ENCODE results near the gene HDAC4.

Gene HDAC4

DNA sequence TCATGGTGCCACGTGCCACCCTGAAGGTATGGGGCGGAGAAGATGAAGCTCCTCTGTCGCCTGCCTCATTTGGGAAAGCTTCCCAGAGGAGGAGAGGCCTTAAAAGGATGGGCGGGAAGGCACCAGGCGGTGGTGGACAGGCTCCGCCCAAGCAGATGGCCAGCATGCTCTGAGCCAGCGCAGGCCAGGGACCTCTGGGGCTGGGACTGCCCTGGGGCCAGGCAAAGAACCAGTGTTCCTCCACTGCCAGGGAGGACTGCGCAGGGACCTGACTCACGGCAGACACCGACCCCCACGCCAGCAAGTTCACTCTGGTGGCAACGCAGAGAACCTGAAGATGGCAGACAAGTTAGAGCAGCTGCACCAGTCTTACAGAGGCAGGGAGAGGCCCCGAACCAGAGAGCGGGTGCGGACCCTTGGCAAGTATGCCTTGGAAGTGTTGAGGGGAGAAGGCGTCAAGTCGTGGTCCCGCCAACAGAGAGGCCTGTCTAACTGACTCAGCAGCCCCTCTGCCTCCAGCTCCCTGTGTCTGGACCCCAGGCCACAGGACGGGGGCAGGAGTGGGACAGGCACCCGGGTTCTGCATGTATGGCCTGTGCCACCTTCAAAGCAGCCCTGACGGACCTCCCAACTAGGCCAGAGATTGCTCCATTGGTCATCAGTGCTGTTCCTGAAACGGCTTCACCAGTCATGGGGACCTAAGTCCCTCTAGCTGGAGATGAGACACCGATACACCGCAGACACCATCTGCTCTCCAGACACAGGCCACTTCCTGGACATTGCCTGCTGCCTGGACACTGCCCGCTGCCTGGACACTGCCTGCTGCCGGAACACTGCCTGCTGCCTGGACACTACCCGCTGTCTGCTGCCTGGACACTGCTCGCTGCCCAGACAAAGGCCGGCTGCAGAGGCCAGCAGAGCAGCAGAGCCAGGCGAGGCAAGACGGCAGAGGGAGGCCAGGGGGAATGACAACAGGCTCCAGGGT lies 124.7 kb downstream of the HDAC4 start:
- peak; percentile 26 to 90 for DNase-seq

DNA sequence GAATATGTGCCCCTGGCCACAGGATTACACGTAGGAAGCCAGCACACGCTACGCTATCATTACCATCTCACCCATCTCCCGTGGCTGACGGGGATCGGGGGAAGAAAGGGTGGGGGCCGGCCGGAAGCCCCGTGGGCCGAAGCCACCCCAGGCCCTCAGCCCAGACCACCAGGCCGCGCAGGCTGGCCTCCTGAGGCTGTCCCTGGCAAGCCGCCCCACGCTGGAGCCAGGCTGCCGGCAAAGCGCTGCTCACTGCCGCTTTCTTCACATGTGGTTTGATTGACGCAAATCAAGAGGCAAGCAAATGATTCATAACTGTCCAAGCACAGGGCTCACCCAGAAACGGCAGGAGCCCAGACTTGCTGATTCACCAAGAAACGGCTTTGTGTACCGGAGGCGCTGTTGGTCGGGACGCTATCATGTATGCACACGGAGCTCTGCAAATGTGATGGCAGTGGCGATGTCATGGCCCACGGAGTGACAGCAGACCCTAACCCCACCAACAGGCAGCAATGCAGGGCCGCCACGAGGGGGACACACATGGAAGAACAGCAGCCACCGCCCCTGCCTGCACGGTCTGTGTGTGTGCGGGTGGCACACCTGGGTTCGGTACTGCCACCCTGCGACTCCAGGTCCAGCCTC lies 125.7 kb downstream of the HDAC4 start:
- no peak for DNase-seq

DNA sequence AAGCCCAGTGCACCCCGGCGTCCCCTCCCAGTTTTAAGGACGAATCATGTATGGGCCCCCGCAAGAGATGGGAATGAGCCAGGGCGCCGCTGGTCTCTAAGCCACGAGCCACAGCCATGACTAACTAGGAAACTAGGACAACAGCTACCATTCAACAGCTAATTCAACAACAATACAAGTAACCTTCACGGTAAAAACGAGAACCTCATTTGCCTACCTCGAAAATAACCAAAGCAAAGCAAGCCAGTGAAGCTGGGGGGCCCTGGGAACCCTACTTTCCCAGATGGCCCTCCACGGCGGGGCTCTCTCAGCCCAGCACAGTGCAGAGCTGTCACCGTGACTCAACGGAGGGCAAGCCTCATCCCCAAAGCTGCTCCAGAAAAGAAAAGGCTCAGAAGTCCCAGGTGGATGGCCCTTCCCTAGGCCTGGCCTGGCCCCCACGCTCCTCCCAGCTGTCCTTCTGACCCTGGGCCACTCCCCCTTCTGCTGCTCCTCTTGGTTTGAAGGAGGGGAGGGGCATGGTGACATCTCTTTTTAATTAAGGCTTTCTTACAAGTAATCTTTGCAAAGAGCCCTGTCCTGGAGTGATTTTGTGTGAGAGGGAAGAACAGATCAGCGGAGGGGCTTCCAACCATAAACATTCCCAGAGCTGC lies 126.3 kb downstream of the HDAC4 start:
- no peak for DNase-seq

DNA sequence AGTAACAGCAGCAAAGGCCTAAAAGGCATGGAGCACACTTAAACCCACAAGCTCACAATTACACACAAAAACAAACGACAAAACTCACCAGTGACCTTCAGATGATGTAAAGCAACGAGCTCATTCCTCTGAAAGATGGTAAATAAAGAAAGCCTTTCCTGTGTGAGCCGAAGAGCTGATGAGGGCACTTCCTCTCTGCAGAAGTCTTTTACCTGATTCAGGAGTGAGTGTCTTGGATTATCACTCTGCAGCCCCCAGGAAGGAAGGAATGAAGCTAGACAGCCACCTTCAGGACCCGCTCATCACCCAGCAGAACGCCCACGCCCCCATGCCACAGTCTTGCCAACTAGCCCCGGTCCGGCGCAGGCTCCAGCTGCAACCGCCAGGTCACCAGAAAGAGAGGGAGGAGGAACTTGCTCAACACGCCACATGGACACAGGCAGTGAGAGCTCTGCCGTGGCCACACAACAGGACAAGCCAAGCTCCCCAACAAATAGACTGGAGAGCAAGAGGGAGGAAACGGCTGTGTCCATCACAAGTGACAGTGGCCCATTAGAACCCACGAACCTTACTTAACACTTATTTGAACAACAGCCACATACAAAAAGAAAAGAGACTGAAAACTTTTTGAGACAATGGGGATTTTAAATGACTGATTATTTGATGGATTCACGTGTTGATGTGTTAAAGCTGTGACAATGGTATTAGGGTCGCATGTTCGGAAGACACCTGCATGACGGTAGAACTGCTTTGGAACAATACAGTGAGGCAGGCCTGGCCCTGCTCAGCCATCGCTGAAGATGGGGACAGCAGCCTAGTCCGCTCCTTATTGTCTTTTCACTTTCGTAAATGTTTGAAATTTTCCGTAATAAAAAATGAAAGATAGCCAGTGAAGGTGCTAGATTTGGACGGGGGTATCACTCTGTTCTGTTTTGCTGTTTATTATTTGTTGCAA lies 127.3 kb downstream of the HDAC4 start:
- no peak for DNase-seq

DNA sequence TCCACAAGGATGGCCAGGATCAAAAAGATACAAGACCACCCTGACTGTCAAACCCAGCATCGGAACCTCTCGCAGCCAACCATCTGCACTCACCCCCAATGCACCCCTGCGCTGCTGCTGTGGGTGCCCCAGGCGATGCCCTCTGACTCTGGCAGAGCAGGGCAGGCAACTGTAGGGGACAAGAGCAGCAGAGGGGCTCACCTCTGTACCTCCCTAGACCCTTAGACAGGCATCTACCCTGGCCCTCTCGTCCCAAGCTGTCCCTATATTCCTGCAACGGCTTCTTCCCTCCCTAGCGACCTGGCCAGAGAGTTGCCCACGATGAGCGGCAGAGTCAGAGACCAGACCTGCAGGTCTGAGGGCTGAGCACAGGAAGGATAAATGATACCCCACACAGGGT lies 128.2 kb downstream of the HDAC4 start:
- DNase-seq, result no peak

DNA sequence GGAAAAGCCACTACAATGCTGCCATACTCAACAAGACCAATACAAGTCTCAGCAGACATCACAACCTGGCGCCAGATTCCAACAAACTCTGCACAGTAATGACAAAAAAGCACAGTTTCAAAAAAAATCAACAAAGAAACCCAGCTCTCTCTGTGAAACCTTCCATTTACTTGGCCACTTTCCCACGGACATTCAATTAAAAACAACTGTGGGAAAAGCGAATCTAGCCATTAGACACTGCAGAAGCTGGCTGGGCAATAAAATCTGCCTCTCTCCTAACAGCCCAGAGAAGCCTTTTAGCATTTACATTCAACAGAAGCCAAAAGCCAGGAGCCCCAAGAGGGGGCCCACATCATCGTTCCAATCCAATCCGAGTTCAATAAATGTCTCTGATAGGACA lies 128.9 kb downstream of the HDAC4 start:
- DNase-seq, result no peak

DNA sequence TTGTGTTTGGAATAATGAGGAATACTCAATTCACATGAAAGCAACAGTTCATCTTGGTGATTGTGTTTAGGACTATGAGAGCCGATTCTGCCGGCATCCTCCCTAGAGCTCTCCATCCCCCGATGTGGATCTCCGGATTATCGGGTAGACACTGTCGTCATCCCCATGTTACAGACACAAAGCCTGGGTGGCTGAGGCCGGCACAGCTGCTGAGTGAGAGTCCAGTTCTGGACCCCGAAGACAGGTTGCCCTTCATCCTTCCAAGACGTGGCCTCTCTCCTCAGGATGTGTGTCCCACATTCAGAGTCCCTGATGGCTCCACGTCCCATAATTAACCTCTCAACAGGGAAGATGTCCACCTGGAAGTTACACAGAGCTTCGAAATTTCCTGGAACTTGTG lies 129.3 kb downstream of the HDAC4 start:
- DNase-seq, result no peak

DNA sequence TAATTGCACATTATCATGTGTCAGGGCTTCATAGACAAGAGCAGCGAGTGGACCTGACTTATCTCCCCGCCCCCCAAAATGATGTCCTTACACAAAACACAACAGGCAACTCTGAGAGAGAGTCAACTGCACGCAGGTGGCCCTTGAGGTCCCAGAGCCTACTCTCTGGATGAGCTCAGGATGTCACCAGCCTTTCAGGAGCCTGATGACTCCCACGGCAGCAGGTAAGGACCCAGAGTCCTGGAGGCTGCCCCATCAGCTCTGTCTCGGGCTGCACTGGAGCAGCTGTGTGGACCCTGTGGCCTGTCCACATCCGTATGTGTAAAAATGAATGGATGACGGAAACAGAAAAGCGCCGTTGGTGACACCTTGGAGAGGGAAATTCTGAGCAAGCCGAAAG lies 130.9 kb downstream of the HDAC4 start:
- no peak for DNase-seq

DNA sequence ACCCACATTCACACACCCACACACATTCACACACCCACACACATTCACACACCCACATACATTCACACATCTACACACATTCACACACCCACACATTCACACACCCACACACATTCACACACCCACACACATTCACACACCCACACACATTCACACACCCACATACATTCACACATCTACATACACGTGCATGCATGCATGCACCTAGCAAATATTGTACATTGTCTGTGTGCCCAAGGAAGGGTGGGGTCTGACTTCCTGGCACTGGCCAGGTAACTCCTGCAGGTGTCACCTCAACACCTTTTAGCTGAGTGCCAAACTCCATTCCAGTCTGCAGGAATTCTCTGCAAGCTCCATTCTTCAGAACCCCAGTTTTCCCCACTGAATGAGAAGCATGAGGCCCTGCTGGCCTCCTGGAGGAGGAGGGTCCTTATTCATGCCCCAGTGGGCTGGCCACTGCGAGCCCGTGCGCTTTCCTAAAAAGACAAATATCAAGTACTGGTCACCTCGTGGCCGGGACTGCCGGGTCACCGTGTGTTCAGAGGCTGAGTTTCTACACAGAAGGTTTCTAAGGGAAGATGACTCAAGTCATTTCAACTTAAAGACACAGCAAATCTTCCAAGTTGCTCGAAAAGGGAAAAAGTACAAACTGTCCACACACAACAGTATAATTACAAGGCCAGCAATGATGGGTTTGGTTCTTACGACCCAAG lies 131.5 kb downstream of the HDAC4 start:
- DNase-seq, result no peak

DNA sequence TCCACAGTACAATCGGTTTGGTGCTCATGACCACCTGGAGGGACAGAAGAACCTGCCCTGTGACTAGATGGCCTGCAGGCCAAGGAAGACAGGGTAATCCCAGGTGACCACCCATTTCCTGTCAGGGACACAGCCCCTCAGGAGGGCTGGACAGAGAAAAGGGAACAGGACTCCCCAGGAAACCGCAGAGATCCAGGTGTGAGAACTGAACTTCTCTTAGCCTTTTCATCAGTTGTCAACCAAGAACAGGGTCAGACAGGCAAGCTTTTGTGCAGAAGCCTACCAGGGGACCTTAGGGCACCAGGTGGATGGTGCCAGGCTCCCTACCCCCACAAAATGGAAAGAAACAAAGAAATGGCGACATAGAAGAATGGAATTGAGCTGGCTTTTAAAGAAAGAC lies 132.3 kb downstream of the HDAC4 start:
- no peak for DNase-seq

DNA sequence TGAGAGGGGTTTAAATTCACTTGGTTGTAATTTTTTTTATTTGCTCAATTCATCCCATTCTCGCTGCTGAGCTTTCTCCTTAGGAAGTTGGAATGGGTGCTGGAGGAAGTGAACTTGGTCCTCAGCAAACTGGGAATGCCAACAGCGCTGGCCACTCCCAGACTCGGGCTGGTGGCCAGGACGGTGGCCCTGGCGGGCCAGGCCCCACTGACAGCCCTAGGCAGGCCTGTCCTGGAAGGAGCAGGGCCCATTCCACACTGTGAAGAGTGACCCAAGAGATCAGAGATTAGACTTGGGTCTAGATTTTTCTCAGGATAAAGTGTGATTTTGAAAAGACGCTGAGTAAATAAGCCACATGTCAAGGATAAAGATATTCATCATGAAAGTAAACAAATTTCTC lies 132.7 kb downstream of the HDAC4 start:
- DNase-seq, result no peak

DNA sequence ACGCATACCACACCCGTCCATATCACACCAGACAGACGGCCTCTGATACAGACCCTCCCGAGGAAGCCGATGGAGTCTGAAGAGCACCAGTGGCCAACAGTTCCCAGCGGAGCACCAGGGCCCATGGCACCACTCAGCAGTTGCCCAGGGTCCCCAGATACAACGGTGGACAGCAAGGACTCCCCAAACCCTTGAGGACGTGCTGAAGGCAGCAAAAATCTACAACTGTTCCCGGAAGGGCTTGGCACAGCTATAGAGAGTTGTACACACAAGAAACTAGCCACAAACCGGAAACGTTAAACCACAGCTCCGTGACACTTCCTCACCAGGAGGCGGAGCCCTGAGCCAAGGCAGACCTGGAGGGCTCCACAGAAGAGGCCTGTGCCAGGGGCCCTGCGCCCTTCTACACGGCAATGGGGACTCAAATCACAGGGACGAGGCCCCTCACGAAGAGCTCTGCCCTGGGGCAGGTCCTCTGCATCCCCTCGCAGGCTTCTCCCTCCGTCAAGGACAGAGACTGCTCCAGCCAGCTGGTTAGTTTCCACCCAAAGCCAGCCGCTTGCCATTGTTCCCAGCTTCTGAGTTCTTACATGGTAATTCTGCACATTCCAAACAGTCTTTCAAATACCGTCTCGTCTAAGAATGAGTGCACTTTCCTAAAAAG lies 133.4 kb downstream of the HDAC4 start:
- DNase-seq, result no peak

DNA sequence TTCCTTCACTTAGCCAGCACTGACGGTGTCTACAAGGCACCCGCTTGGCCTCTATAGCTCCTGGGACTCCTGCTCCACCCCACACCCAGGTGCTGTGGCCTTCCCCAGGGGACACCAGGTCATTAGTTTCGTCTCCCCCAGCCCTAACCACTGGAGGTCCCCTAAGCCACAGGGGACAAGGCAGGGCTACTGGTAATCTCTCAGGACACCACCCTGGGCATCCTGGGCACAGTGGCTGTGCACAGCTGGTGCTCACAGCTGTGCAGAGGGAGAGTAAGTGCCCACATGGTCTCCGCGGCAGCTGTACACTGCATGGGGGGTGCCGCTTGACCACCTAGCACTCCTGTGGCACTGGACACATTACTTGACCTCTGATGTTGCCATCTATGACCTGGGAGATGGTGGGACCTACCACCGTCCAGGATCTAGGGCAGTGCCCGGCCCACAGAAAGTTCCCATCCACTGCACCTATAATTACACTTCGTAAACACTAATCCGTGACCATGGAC lies 134.0 kb downstream of the HDAC4 start:
- DNase-seq, result no peak

DNA sequence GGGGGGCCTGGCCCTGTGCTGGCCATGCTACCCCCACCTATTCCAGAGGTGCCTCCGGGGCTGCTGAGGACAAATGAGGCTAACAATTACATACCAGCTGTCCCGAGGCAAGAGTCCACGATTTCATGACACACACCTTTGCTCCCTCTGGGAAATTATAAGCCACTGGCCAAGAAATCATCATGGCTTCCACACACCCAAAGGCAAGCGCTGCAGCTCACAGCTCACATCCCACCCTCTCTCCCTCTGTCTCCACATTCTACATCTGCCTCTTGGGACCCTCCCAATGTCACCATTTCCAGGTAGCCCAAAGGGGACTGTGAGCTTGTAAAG lies 134.4 kb downstream of the HDAC4 start:
- DNase-seq, result no peak

DNA sequence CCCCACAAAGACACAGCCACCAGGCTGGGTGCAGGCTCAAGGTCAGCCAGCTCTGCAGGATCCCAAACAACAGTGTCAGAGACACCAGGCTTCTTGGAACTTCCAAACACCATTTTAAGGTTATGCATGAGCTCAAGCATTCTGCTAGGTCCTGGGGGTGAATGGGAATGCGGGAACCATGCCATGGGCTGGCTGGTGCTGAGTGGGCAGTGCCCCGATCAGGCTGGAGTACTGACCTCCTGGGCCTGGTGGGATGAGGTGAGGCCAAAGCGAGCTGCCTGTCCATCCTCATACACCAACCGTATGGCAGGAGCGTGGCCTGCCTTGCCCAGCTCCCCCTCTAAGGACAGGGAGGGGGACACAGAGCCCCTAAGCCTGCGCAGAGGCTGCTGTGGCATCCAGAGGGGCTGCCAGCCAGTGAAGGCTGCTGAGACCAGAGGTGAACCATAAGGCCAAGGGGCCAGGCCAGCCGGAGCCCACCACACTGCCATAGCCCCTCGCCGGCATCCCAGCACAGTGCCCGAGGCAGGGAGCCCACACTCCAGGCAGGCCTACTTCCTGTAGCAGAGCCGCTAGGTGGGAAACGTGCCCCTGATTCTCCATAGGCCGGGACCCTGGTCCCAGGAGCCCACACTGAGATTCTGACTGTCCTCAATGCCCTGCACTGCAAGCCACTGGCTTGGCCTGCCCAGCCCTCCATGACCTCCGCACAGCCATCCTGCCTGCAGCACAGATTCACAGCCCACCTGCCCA lies 135.0 kb downstream of the HDAC4 start:
- no peak for DNase-seq

DNA sequence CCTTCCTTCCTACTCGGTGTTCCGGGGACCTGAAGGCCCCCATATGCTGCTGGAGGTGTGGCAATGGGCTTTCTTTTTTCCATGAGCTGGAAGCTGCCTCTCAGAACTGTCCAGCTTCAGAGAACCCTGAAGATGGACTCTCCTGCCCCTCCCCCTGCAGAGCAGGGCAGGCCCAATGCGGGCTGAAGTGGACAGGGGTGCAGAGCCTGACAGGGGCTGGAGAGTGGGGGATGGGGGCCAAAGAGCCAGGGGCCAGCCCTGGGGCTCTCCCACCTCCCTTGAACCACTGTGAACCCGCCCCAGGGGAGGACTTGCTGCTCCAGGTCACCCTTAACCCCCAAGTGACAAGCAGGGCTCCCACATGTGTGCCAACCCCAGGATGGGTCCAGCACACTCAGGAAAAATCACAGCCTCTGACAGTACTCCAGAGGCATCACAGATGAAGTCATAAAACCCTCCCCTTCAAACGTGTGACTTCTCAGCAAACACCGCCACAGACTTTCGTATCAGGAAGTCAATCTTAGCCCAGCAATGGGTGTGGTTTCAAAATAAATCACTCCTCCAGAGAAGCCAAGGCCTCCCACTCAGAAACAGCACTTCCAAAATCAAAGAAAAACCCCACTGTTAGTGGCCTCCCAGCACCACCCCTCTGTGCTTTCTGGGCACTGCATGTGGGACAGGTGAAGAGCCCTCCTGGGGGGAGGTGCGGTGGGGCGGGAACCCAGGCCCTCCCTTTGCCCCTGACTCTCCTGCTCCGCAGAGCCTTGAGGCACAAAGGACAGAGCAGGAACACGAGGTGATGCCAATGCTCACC lies 135.8 kb downstream of the HDAC4 start:
- no peak for DNase-seq

DNA sequence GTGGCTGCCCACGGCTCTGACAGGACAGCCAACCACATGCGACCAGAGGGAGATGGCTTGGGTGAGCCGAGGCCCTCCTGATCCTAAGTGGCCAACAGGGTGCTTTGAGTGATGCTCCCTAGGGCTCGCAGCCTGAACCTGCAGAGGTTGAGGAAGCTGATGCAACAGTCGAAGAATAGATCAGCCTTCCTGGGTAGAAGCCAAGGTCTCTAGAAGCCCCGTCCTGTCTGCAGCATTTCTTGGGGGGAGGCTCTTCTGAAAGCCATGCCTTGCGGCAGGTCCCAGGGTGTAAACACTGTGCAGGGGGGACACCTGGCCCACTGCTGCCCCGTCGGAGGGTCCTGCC lies 136.4 kb downstream of the HDAC4 start:
- no peak for DNase-seq

DNA sequence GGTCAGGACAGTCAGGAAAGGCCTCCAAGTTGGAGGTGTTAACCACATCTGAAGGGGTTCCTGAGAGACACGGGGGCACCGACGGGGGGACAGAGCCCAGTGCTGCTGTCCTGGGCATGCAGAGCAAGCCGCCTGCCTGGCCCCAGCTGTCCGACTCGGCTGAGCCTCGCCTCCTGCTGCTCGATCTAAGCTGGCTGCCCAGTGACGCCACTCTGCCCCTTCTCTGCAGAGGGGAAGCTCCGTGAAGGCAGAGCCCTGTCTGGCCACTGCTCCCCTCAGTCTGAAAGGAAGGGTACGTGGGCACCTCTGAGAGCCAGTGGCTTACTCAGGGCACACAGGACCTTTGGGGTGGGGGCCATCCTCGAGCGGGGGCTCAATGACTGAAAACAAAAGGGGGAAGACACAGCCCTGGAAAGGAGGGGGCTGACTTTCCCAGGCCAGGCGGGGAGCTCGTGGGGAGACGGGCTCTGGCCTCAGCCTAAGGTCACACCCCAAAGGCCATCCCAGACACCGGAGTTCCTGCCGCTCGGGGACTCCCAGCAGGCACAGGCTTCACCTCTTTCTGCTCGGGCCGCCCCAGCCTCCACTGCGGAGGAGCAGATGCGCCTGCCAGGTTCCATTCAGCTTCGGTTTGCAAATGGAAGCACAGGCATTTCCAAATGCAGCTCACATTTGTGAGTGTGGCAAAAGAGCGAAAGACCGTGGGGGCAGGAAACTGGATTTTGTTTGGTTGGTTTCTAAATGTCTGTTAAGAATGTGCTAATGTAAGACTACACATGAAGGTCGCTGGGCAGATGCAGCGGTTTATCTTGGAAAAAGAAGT lies 136.9 kb downstream of the HDAC4 start:
- DNase-seq, result no peak

DNA sequence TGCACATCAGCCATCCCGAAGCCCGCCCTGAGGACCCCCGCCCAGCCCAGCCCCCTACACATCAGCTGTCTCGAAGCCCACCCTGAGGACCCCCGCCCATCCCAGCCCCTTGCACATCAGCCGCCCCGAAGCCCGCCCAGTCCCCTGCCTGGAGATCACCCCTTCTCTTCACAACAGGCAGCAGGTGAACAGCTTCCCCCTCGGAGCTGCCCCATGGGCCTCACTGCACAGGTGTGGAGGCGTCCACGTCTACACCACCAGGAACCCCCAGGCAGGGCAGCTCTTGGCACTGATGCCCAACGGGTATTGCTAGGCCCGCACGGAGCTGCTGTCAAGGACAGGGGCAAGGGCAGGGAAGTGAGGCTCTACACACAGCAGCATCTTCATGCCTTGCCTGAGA lies 137.6 kb downstream of the HDAC4 start:
- no peak for DNase-seq

Measured in cerebellar nuclear complex (tissue), 1 donor.